Measurements from ENCODE around the gene NOTUM. TPM values are rescaled to one million over a fixed set of nuclear protein-coding genes. Genes with fewer than 3 reads are reported as not detected.

NOTUM gene
- total RNA-seq, 1 experiment from 2014 or later: not detected

GRCh38 chr17:81939881-81940385 is 21.1 kb downstream of the NOTUM start:
- CTCF ChIA-PET: interaction anchor here (0.5 kb wide), 1 partner anchor 19 kb away, joined by 4 read pairs; no protein-coding TSS in a partner anchor
- Mint-ChIP-seq H3K27ac (ENCODE audit: low read depth, unreplicated experiment) (no peak overlapping the region), H3K36me3 (ENCODE audit: insufficient read depth, unreplicated experiment) (no peaks in the 10 kb centered on the region), H3K4me3 (ENCODE audit: unreplicated experiment) (no peak overlapping the region), H3K4me1 (ENCODE audit: insufficient read depth, unreplicated experiment) (peaks cover 7% of the 10 kb centered on the region), H3K9me3 (ENCODE audit: unreplicated experiment) (no peaks in the 10 kb centered on the region), H3K27me3 (ENCODE audit: insufficient read depth, unreplicated experiment) (no peaks in the 10 kb centered on the region)
- POLR2A ChIA-PET: interaction anchor here (0.7 kb wide), 1 partner anchor 8 kb away, joined by 3 read pairs; no protein-coding TSS in a partner anchor
- no peak for DNase-seq (ENCODE audit: unreplicated experiment)
- no peak for TF ChIP-seq CTCF (IDR thresholded peaks at IDR 0.05; ENCODE audit: unreplicated experiment)
- intact Hi-C loops (cut with micrococcal nuclease): no loop called here
- no TSS peak for BruUV-seq (replicated peaks)

- H3K4me3 Mint-ChIP-seq (ENCODE audit: unreplicated experiment): no peak overlapping the region
- POLR2A ChIA-PET: interaction anchor here (0.7 kb wide), 1 partner anchor 9 kb away, joined by 3 read pairs; no protein-coding TSS in a partner anchor
- H3K9me3 Mint-ChIP-seq (ENCODE audit: unreplicated experiment): no peaks in the 10 kb centered on the region
Observed at GRCh38 chr17:81939218-81939617, 21.8 kb downstream of the NOTUM start.

GRCh38 chr17:81935709-81936084 is 25.3 kb downstream of the NOTUM start:
- DNase-seq (ENCODE audit: unreplicated experiment): no peak
- Mint-ChIP-seq H3K36me3 (ENCODE audit: insufficient read depth, unreplicated experiment) (peaks cover 7% of the 10 kb centered on the region), H3K4me3 (ENCODE audit: unreplicated experiment) (peak overlapping the region; percentile 75), H3K27ac (ENCODE audit: low read depth, unreplicated experiment) (no peak overlapping the region), H3K27me3 (ENCODE audit: insufficient read depth, unreplicated experiment) (no peaks in the 10 kb centered on the region), H3K4me1 (ENCODE audit: insufficient read depth, unreplicated experiment) (peaks cover 11% of the 10 kb centered on the region), H3K9me3 (ENCODE audit: unreplicated experiment) (no peaks in the 10 kb centered on the region)
- no peak for TF ChIP-seq CTCF (IDR thresholded peaks at IDR 0.05; ENCODE audit: unreplicated experiment)
- BruUV-seq (replicated peaks): no TSS peak
- CTCF ChIA-PET: interaction anchor here (0.8 to 1.0 kb wide), 2 partner anchors 19 to 24 kb away, joined by 4 to 5 read pairs; no protein-coding TSS in a partner anchor
- POLR2A ChIA-PET: interaction anchor here (0.6 kb wide), 3 partner anchors 43 to 212 kb away, joined by 3 read pairs; no protein-coding TSS in a partner anchor
- intact Hi-C loops (cut with micrococcal nuclease): no loop called here

More at GRCh38 chr17:81939218-81939617, 21.8 kb downstream of the NOTUM start:
- BruUV-seq (replicated peaks): no TSS peak
- Mint-ChIP-seq H3K27ac (ENCODE audit: low read depth, unreplicated experiment) (no peak overlapping the region), H3K4me1 (ENCODE audit: insufficient read depth, unreplicated experiment) (peaks cover 7% of the 10 kb centered on the region), H3K36me3 (ENCODE audit: insufficient read depth, unreplicated experiment) (peaks cover 1% of the 10 kb centered on the region), H3K27me3 (ENCODE audit: insufficient read depth, unreplicated experiment) (no peaks in the 10 kb centered on the region)
- CTCF ChIA-PET: no interaction called here
- intact Hi-C loops (cut with micrococcal nuclease): no loop called here
- DNase-seq (ENCODE audit: unreplicated experiment): no peak
- no peak for TF ChIP-seq CTCF (IDR thresholded peaks at IDR 0.05; ENCODE audit: unreplicated experiment)

- Mint-ChIP-seq H3K4me3 (ENCODE audit: unreplicated experiment) (peak overlapping the region; percentile 75), H3K9me3 (ENCODE audit: unreplicated experiment) (no peaks in the 10 kb centered on the region), H3K27ac (ENCODE audit: low read depth, unreplicated experiment) (no peak overlapping the region), H3K4me1 (ENCODE audit: insufficient read depth, unreplicated experiment) (peaks cover 11% of the 10 kb centered on the region), H3K27me3 (ENCODE audit: insufficient read depth, unreplicated experiment) (no peaks in the 10 kb centered on the region), H3K36me3 (ENCODE audit: insufficient read depth, unreplicated experiment) (peaks cover 7% of the 10 kb centered on the region)
- intact Hi-C loops (cut with micrococcal nuclease): no loop called here
- ChIA-PET CTCF (interaction anchor here (0.6 to 1.1 kb wide), 2 partner anchors 24 to 732 kb away, joined by 3 to 8 read pairs; no protein-coding TSS in a partner anchor), POLR2A (interaction anchor here (1.0 kb wide), 1 partner anchor 56 kb away, joined by 3 read pairs; no protein-coding TSS in a partner anchor)
- DNase-seq (ENCODE audit: unreplicated experiment): no peak
- no peak for TF ChIP-seq CTCF (IDR thresholded peaks at IDR 0.05; ENCODE audit: unreplicated experiment)
- BruUV-seq (replicated peaks): TSS peak; percentile 6
Observed at GRCh38 chr17:81934850-81935708, 25.9 kb downstream of the NOTUM start.

Data from MCF 10A (cell line).